ENCODE results near the gene EMP1. TPM values are rescaled to one million over a fixed set of nuclear protein-coding genes. Genes with fewer than 3 reads are reported as not detected.

EMP1 gene
- total and polyA plus RNA-seq, 2 donors (not counting 3 experiments of a cell fraction or from before 2014, with no cell fraction given) = 265 to 528 TPM

DNA sequence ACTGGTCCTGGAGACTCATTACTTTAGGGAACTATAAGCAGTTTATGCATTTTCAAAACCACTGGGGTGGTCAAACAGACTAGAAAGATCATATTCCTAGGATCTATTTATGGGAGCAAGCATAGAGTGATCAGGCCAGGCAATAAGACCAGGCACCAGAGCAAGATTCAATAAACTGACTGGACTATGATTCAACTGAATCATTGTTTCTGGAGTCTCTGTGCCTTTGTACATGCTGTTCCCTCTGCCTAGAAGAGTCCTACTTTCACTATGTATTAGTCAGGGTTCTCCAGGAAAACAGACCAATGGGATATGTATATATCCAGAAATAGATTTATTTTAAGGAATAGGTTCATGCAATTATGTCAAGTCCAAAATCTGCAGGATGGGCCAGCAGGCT, 55.5 kb downstream of the EMP1 start:
- intact Hi-C loops (cut with micrococcal nuclease) = no loop called here

More for the DNA sequence above, 55.5 kb downstream of the EMP1 start:
- Histone ChIP-seq H3K27ac (ENCODE audit: insufficient read depth, low read depth, low read length) (no peak overlapping the region), H2AFZ (ENCODE audit: low read depth, low read length) (no peak overlapping the region), H3K4me2 (ENCODE audit: insufficient read depth, low read length) (no peak overlapping the region), H3K9ac (replicated peaks; ENCODE audit: extremely low read depth, insufficient read depth, low read length) (no peak overlapping the region), H3K9me3 (replicated peaks; ENCODE audit: control insufficient read depth, insufficient read depth, low read length) (no peaks in the 10 kb centered on the region), H3K9me1 (replicated peaks; ENCODE audit: control insufficient read depth, extremely low read depth, insufficient read depth, low read length) (no peaks in the 10 kb centered on the region), H3K36me3 (ENCODE audit: control insufficient read depth in 2 of 2, extremely low read depth in 1 of 2, insufficient read depth in 2 of 2, low read length in 2 of 2) (no peaks in the 10 kb centered on the region), H3K79me2 (ENCODE audit: control insufficient read depth, insufficient read depth, low read length) (no peaks in the 10 kb centered on the region), H3K4me3 (replicated peaks in 1 of 3; ENCODE audit: insufficient read depth in 1 of 3, low read depth in 1 of 3, low read length in 3 of 3) (no peak overlapping the region), H3K27me3 (ENCODE audit: control insufficient read depth in 2 of 2, insufficient read depth in 2 of 2, low read length in 2 of 2) (peaks cover 0 to 4% of the 10 kb centered on the region in 2 experiments), H4K20me1 (replicated peaks; ENCODE audit: control insufficient read depth, extremely low read depth, insufficient read depth, low read length) (no peaks in the 10 kb centered on the region), H3K4me1 (ENCODE audit: control insufficient read depth, extremely low read depth, insufficient read depth, low read length) (peaks cover 10% of the 10 kb centered on the region)
- no peak for DNase-seq (ENCODE audit: low read depth, low spot score)
- dilution Hi-C loops (cut with MboI; ENCODE audit: extremely low pct_ligation_motif_present, low sequenced_read_pairs) = no loop called here
- BruUV-seq (replicated peaks) = no TSS peak
- TF ChIP-seq MYC (IDR thresholded peaks at IDR 0.05; ENCODE audit: low read depth, low read length) (no peak), JUN (IDR thresholded peaks at IDR 0.05; ENCODE audit: borderline replicate concordance, insufficient read depth, insufficient read length, low read depth) (no peak), CTCF (IDR thresholded peaks at IDR 0.05; ENCODE audit: extremely low read depth in 1 of 2, insufficient read depth in 1 of 2, low read depth in 1 of 2, low read length in 2 of 2) (no peak), POLR2A (IDR thresholded peaks at IDR 0.05; ENCODE audit: low read depth, low read length) (no peak), FOS (IDR thresholded peaks at IDR 0.05; ENCODE audit: borderline replicate concordance, insufficient read depth, low read length) (no peak), EZH2 (IDR thresholded peaks at IDR 0.05; ENCODE audit: borderline replicate concordance, low read depth, low read length, severe bottlenecking) (no peak), GATA2 (IDR thresholded peaks at IDR 0.05; ENCODE audit: insufficient read depth, insufficient read length, low read depth, low read length) (no peak), POLR2AphosphoS5 (IDR thresholded peaks at IDR 0.05; ENCODE audit: insufficient read depth, low read depth, low read length) (no peak)
- TF ChIP-seq, protein P1, sequence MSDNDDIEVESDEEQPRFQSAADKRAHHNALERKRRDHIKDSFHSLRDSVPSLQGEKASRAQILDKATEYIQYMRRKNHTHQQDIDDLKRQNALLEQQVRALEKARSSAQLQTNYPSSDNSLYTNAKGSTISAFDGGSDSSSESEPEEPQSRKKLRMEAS (IDR thresholded peaks at IDR 0.05; ENCODE audit: insufficient read depth, insufficient read length) = no peak
- FAIRE-seq = no peak
- ChIA-PET POLR2A (no interaction called here), CTCF (interaction anchor here (1.3 to 1.5 kb wide), 2 partner anchors 8 to 42 kb away, joined by 3 read pairs; no protein-coding TSS in a partner anchor)

Measured in endothelial cell of umbilical vein (primary cell).